ENCODE measurements around the gene CDK13.

CDK13 gene

DNA sequence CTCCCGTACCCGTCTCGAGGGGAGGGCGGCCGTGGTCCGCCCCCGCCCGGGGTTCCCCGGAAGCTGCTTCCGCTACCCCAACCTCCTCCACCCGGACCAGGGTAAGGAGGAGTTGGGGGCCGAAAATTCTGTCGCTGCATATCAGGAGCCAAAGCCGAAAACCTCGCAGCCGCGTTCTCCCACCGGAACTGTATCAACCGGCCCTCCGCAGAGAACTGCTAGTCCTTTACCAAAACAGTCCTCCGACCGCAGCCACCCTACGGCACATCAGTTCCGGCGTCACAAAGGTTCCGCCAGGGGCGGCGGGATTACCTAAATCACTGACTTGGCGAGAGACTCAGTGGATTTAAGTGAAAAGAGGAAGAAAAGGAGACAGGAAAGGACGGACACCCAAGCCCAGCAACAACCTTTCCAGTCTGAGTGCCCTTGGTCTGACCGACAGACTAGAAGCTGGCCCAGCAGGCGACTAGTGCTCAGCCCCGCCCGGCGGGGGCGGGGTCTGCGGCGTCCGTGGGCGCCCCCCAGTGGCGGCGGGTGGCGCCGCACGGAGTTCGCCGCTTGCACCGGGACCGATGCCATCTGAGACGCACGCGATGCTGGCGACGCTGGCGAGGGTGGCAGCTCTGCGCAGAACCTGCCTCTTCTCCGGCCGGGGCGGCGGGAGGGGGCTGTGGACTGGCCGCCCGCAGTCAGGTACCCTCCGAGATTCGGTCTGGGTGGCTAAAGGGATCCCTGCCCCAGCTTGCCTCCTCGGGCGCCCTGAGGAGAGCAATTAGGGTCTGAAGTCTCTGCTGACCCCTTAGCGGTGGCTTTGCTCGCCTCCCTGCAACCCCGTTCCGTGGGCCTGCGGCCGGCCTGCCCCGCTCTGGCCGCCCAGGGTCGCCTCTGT, 184.6 kb downstream of the CDK13 start, which contains the start of the genes MPLKIP and SUGCT (continued):
- peak; percentile 92 for TF ChIP-seq ZNF660 (tag by site-specific recombination; IDR thresholded peaks at IDR 0.05)
- TF ChIP-seq ZNF354C (tag by site-specific recombination; IDR thresholded peaks at IDR 0.05; ENCODE audit: borderline replicate concordance, low read depth), result no peak
- TF ChIP-seq ZNF664 (tag by site-specific recombination; IDR thresholded peaks at IDR 0.05), result 0 out of 2 replicates have a peak, but pooled peaks have one; percentile 30
- no peak for TF ChIP-seq ZFP3 (tag by site-specific recombination; IDR thresholded peaks at IDR 0.05; ENCODE audit: low read depth)
- no peak for TF ChIP-seq ZNF530 (tag by site-specific recombination; IDR thresholded peaks at IDR 0.05; ENCODE audit: low read depth)
- no peak for TF ChIP-seq HOXC10 (CRISPR knock-in tag; IDR thresholded peaks at IDR 0.05)
- TF ChIP-seq ZNF555 (tag by site-specific recombination; conservative IDR thresholded peaks at IDR 0.05), result no peak
- peak; percentile 60; the same call in 1 of the 2 replicates for TF ChIP-seq YY1 (tag by site-specific recombination; IDR thresholded peaks at IDR 0.05)
- no peak for TF ChIP-seq ZNF223 (tag by site-specific recombination; IDR thresholded peaks at IDR 0.05)
- TF ChIP-seq ZSCAN30 (tag by site-specific recombination; IDR thresholded peaks at IDR 0.05), result peak; percentile 69; the same call in 1 of the 2 replicates
- TF ChIP-seq ZNF2 (tag by site-specific recombination; IDR thresholded peaks at IDR 0.05), result peak; percentile 93
- TF ChIP-seq, protein P1, sequence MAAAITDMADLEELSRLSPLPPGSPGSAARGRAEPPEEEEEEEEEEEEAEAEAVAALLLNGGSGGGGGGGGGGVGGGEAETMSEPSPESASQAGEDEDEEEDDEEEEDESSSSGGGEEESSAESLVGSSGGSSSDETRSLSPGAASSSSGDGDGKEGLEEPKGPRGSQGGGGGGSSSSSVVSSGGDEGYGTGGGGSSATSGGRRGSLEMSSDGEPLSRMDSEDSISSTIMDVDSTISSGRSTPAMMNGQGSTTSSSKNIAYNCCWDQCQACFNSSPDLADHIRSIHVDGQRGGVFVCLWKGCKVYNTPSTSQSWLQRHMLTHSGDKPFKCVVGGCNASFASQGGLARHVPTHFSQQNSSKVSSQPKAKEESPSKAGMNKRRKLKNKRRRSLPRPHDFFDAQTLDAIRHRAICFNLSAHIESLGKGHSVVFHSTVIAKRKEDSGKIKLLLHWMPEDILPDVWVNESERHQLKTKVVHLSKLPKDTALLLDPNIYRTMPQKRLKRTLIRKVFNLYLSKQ (tag by site-specific recombination; IDR thresholded peaks at IDR 0.05; ENCODE audit: borderline replicate concordance), result no peak
- no peak for TF ChIP-seq WT1 (tag by site-specific recombination; IDR thresholded peaks at IDR 0.05)
- TF ChIP-seq ZNF202 (tag by site-specific recombination; IDR thresholded peaks at IDR 0.05; ENCODE audit: borderline replicate concordance), result no peak
- TF ChIP-seq SCRT1 (tag by site-specific recombination; IDR thresholded peaks at IDR 0.05; ENCODE audit: borderline replicate concordance), result no peak
- no peak for TF ChIP-seq YY2 (tag by site-specific recombination; IDR thresholded peaks at IDR 0.05)
- TF ChIP-seq, protein P2, sequence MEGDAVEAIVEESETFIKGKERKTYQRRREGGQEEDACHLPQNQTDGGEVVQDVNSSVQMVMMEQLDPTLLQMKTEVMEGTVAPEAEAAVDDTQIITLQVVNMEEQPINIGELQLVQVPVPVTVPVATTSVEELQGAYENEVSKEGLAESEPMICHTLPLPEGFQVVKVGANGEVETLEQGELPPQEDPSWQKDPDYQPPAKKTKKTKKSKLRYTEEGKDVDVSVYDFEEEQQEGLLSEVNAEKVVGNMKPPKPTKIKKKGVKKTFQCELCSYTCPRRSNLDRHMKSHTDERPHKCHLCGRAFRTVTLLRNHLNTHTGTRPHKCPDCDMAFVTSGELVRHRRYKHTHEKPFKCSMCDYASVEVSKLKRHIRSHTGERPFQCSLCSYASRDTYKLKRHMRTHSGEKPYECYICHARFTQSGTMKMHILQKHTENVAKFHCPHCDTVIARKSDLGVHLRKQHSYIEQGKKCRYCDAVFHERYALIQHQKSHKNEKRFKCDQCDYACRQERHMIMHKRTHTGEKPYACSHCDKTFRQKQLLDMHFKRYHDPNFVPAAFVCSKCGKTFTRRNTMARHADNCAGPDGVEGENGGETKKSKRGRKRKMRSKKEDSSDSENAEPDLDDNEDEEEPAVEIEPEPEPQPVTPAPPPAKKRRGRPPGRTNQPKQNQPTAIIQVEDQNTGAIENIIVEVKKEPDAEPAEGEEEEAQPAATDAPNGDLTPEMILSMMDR (tag by site-specific recombination; IDR thresholded peaks at IDR 0.05), result peak; percentile 82
- 0 out of 2 replicates have a peak, but pooled peaks have one; percentile 51 for TF ChIP-seq ZBTB7A (tag by site-specific recombination; IDR thresholded peaks at IDR 0.05; ENCODE audit: low read depth)
- TF ChIP-seq ZNF292 (tag by site-specific recombination; IDR thresholded peaks at IDR 0.05; ENCODE audit: borderline replicate concordance, low read depth), result no peak
- no peak for TF ChIP-seq ZNF521 (tag by site-specific recombination; IDR thresholded peaks at IDR 0.05)

DNA sequence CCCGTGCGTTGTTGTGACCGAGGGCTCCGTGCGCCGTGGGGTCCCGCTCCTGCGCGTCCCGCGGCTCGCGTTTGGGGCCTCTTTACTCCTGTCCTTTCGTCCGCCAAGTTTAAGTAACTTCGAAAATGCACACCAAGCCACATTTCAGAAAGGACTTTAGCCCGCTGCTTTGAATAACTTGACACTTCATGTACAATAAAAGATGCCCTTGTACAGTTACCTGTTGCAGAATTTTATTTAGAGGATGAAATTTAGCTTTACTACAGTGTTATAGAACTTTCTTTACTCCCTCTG, 185.2 kb downstream of the CDK13 start:
- Histone ChIP-seq H3K36me3 (ENCODE audit: control insufficient read depth in 2 of 2, insufficient read depth in 1 of 2, low read length in 2 of 2) (peaks cover 3 to 6% of the 10 kb centered on the region in 2 experiments; a peak in 2 of 3 replicates), H3K4me1 (ENCODE audit: control insufficient read depth, insufficient read depth, low read length) (no peaks in the 10 kb centered on the region; the same call in none of the 2 replicates), H3K27ac (ENCODE audit: extremely low read depth, low read depth, low read length) (no peak overlapping the region), H3K4me3 (ENCODE audit: low read depth, low read length) (peak overlapping the region; percentile 86), H3K9me3 (ENCODE audit: control insufficient read depth, insufficient read depth, low read depth, low read length) (no peaks in the 10 kb centered on the region)
- CTCF ChIA-PET, result interaction anchor here (0.6 to 1.8 kb wide), 10 partner anchors 9 to 324 kb away, joined by 3 to 7 read pairs (median 3); no protein-coding TSS in a partner anchor
- POLR2A ChIA-PET, result interaction anchor here (0.7 to 2.2 kb wide), 4 partner anchors 11 to 512 kb away, joined by 3 to 7 read pairs (median 4); partner anchors contain the start of genes CDK13 and RALA
- TF ChIP-seq, protein P3, sequence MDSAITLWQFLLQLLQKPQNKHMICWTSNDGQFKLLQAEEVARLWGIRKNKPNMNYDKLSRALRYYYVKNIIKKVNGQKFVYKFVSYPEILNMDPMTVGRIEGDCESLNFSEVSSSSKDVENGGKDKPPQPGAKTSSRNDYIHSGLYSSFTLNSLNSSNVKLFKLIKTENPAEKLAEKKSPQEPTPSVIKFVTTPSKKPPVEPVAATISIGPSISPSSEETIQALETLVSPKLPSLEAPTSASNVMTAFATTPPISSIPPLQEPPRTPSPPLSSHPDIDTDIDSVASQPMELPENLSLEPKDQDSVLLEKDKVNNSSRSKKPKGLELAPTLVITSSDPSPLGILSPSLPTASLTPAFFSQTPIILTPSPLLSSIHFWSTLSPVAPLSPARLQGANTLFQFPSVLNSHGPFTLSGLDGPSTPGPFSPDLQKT (IDR thresholded peaks at IDR 0.05; ENCODE audit: borderline replicate concordance, low read depth, low read length), result no peak
- TF ChIP-seq SCRT2 (tag by site-specific recombination; IDR thresholded peaks at IDR 0.05), result peak; percentile 59
